Thyroid gland (tissue), 4 donors: ENCODE results near the gene PALM2AKAP2. TPM values are rescaled to one million over a fixed set of nuclear protein-coding genes. Genes with fewer than 3 reads are reported as not detected.

Source experiments
- DNase-seq, 2 donors: peaks; one replicate each; pipeline ENCODE4 v3.0.0-alpha.2; 2019
- H3K27ac ChIP-seq, 3 donors: fragments of 200-600 bp; sonication (generic); 1 replicate in 2 of 3; 2 replicates in 1 of 3; pipeline ENCODE4 v1.5.1; 2016 to 2019; ENCODE audit warnings: mild to moderate bottlenecking in 1 of 3, moderate library complexity in 1 of 3
- H3K27me3 ChIP-seq: fragments of 200-600 bp; sonication (generic); one replicate; pipeline ENCODE4 v1.5.1; 2019
- H3K36me3 ChIP-seq, 2 donors: fragments of 200-600 bp; sonication (generic); one replicate each; pipeline ENCODE4 v1.5.1; 2016 to 2019
- H3K4me1 ChIP-seq, 2 donors: fragments of 200-600 bp; sonication (generic); one replicate each; pipeline ENCODE4 v1.5.1; 2017 to 2019
- H3K4me3 ChIP-seq, 3 donors: fragments of 200-600 bp; sonication (generic); replicated peaks in 1 of 3; 1 replicate in 2 of 3; 2 replicates in 1 of 3; pipeline ENCODE4 v1.5.1; 2016; ENCODE audit warnings: mild to moderate bottlenecking in 1 of 3
- H3K9me3 ChIP-seq: fragments of 200-600 bp; sonication (generic); one replicate; pipeline ENCODE4 v1.5.1; 2017
- CTCF ChIP-seq, 6 experiments: fragments of 200-600 bp in 3 of 6; fragments of 450-650 bp in 3 of 6; sonication (generic) in 3 of 6; IDR thresholded peaks; one replicate each; pipeline ENCODE4 v1.5.1; 2016 to 2019; ENCODE audit warnings: antibody characterized with exemption in 6 of 6, mild to moderate bottlenecking in 2 of 6, inconsistent platforms in 1 of 6, moderate library complexity in 1 of 6
- POLR2A ChIP-seq, 2 donors: fragments of 450-650 bp; IDR thresholded peaks; one replicate each; pipeline ENCODE4 v1.6.1; 2017; ENCODE audit warnings: antibody characterized with exemption in 2 of 2, mild to moderate bottlenecking in 2 of 2, moderate library complexity in 1 of 2
- WGBS, 2 donors: methylation state at CpG; one replicate each; pipeline ENCODE4 v1.1.5; 2017; 5-methylcytosine and 5-hydroxymethylcytosine counted together
- intact Hi-C: fragments of 100-400 bp; cut with DNase I; formaldehyde crosslinking; loops from one replicate; pipeline ENCODE4 v1.15.1; 2023
- total RNA-seq, 4 donors: library from RNA; depleted of rRNA; stranded (reverse); fragments of >200 nt; gene quantifications; one replicate each; pipeline ENCODE4 v1.2.3, GENCODE V29; 2016

The PALM2AKAP2 gene
- total RNA-seq, 4 donors from 2014 or later: 9.9 to 25.4 (median 13.1) TPM

DNA sequence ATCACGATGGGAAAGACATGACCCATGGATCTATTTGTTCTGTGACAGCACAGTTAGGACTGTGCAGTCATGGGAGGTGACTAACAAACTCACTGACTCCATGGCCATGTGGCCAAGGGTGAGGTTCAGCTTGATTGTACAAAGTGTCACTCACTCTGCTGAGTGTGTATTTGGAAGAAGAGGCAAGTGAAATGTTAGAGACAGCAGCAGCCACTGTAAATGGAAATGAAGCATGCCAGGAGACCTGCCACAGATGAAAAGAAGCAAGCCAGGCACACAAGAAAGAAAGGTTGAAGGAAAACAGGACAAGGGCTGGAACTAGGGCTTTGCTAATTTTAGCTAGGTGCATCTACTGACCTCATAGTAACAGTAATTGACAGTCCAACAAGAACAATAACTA lies 42.7 kb upstream of the PALM2AKAP2 start:
- Histone ChIP-seq H3K36me3 (no peaks in the 10 kb centered on the region), H3K27ac (no peak overlapping the region), H3K4me3 (no peak overlapping the region), H3K4me1 (no peaks in the 10 kb centered on the region), H3K9me3 (no peaks in the 10 kb centered on the region), H3K27me3 (no peaks in the 10 kb centered on the region)
- intact Hi-C loops: no loop called here
- TF ChIP-seq CTCF (IDR thresholded peaks at IDR 0.05) (no peak), POLR2A (IDR thresholded peaks at IDR 0.05) (no peak)
- no peak for DNase-seq
- WGBS, 2 donors: 82 to 94% methylated on average over 1 of the region's 1 CpG

GRCh38 chr9:109739760-109740159 lies 40.2 kb upstream of the PALM2AKAP2 start:
- 82% methylated on average over 3 of the region's 3 CpGs for WGBS, 2 donors
- no peak for DNase-seq
- TF ChIP-seq CTCF (IDR thresholded peaks at IDR 0.05) (no peak), POLR2A (IDR thresholded peaks at IDR 0.05) (no peak)
- Histone ChIP-seq H3K27ac (no peak overlapping the region), H3K27me3 (no peaks in the 10 kb centered on the region), H3K36me3 (no peaks in the 10 kb centered on the region), H3K4me1 (peaks cover 3 to 5% of the 10 kb centered on the region in 2 donors), H3K9me3 (no peaks in the 10 kb centered on the region), H3K4me3 (no peak overlapping the region)
- intact Hi-C loops: no loop called here

DNA sequence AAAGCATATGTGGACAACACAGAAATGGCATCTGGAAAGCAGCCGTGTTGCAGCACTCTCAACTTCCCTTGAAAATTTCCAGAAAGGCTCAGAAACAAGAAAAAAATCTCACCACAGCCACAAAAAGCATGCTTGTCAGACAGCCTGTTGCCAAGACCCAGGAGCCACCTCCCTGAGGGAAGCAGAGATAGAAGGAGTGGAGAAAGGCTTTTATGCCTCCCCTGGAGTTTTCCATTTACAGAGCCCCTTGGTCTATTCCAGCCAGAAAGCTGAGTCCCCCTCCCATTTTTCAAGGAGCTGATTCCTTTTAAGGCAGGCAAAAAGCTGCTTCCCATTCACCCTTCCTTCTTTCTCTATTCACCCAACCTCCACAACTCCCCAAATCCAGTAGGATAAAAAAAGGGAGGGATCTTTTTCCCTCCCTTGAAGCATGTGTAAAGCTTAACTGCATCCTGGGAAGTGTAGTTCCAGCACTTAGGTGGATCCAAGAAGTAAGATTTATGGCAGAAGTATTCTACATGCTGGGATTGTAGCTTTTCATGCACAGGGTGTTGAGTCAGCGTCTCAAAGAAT lies 37.1 kb upstream of the PALM2AKAP2 start:
- no peak for TF ChIP-seq CTCF (IDR thresholded peaks at IDR 0.05)
- TF ChIP-seq POLR2A (IDR thresholded peaks at IDR 0.05): no peak
- peaks cover 28 to 34% of the 10 kb centered on the region in 2 donors for H3K4me1 ChIP-seq

GRCh38 chr9:109743696-109744095 lies 36.3 kb upstream of the PALM2AKAP2 start:
- 57 to 73% methylated on average over 2 of the region's 2 CpGs for WGBS, 2 donors
- H3K9me3 ChIP-seq: no peaks in the 10 kb centered on the region
- no peaks in the 10 kb centered on the region for H3K27me3 ChIP-seq
- DNase-seq: no peak
- peaks cover 36 to 42% of the 10 kb centered on the region in 2 donors for H3K4me1 ChIP-seq
- intact Hi-C loops: no loop called here
- TF ChIP-seq POLR2A (IDR thresholded peaks at IDR 0.05) (no peak), CTCF (IDR thresholded peaks at IDR 0.05) (no peak)
- H3K27ac ChIP-seq: no peak overlapping the region
- H3K4me3 ChIP-seq: no peak overlapping the region
- no peaks in the 10 kb centered on the region for H3K36me3 ChIP-seq

More for the DNA sequence above, 37.1 kb upstream of the PALM2AKAP2 start:
- 53 to 62% methylated on average over 2 of the region's 2 CpGs for WGBS, 2 donors
- H3K36me3 ChIP-seq: no peaks in the 10 kb centered on the region
- DNase-seq: peak in 1 of 2 donors; percentile 23
- H3K4me3 ChIP-seq: no peak overlapping the region
- H3K9me3 ChIP-seq: no peaks in the 10 kb centered on the region
- H3K27me3 ChIP-seq: no peaks in the 10 kb centered on the region
- no peak overlapping the region for H3K27ac ChIP-seq
- intact Hi-C loops: no loop called here

GRCh38 chr9:109745335-109746283 lies 34.4 kb upstream of the PALM2AKAP2 start:
- peak overlapping the region; percentile 87 to 93 (median 91) for H3K27ac ChIP-seq
- H3K36me3 ChIP-seq: no peaks in the 10 kb centered on the region
- H3K4me1 ChIP-seq: peaks cover 38 to 43% of the 10 kb centered on the region in 2 donors
- no peaks in the 10 kb centered on the region for H3K9me3 ChIP-seq
- intact Hi-C loops: no loop called here
- peak; percentile 92 for DNase-seq
- 3 to 8% methylated on average over 11 of the region's 11 CpGs for WGBS, 2 donors
- no peak overlapping the region for H3K4me3 ChIP-seq
- H3K27me3 ChIP-seq: no peaks in the 10 kb centered on the region
- no peak for TF ChIP-seq CTCF (IDR thresholded peaks at IDR 0.05)
- TF ChIP-seq POLR2A (IDR thresholded peaks at IDR 0.05): peak in 1 of 2 donors; percentile 56
